IMR-90 (cell line): ENCODE measurements around the gene HSPH1. TPM values are rescaled to one million over a fixed set of nuclear protein-coding genes. Genes with fewer than 3 reads are reported as not detected.

ENCODE experiments used
- ATAC-seq: fragments of 200-7000 bp; cut with Tn5 transposase; 2 replicates; pipeline ENCODE4 v1.9.1; 2020; ENCODE audit warnings: low read depth, mild to moderate bottlenecking, moderate library complexity
- BruUV-seq: library from RNA; stranded (reverse); fragments of 400-500 nt; replicated peaks from 2 replicates; lab custom pipeline; 2021; lab: Mats Ljungman, UMichigan
- CTCF ChIA-PET: fragments of 300-600 bp; formaldehyde crosslinking; extraction: SDS; loops from one replicate; lab custom pipeline; 2021; ENCODE audit warnings: antibody characterized with exemption; lab: Yijun Ruan, JAX
- POLR2A ChIA-PET: fragments of 300-600 bp; sonication (Branson Sonifier 250); formaldehyde crosslinking; loops from one replicate; lab custom pipeline; 2022; ENCODE audit warnings: antibody characterized with exemption; ENCODE audit not compliant: unreplicated experiment; lab: Charles Lee
- DNase-seq: peaks from one replicate; pipeline ENCODE4 v3.0.0; 2013
- H2AFZ ChIP-seq: replicated peaks from 2 replicates; pipeline ENCODE3; 2013; ENCODE audit warnings: low read length, mild to moderate bottlenecking; ENCODE audit not compliant: poor library complexity
- H2AK5ac ChIP-seq: 2 replicates; pipeline ENCODE4 v1.6.1; 2013; ENCODE audit warnings: low read depth, low read length, inconsistent platforms
- H2AK9ac ChIP-seq: replicated peaks from 2 replicates; pipeline ENCODE3; 2013; ENCODE audit warnings: mild to moderate bottlenecking, low read depth, low read length, moderate library complexity; ENCODE audit not compliant: poor library complexity
- H2BK120ac ChIP-seq: 2 replicates; pipeline ENCODE4 v1.6.1; 2013; ENCODE audit warnings: low read depth, low read length, inconsistent platforms
- H2BK15ac ChIP-seq: 3 replicates; pipeline ENCODE4 v1.6.1; 2013; ENCODE audit warnings: low read depth, low read length, inconsistent platforms
- H2BK20ac ChIP-seq: 2 replicates; pipeline ENCODE4 v1.6.1; 2013; ENCODE audit warnings: low read depth, mild to moderate bottlenecking, inconsistent platforms, low read length, moderate library complexity
- H2BK5ac ChIP-seq: 2 replicates; pipeline ENCODE4 v1.6.1; 2013; ENCODE audit warnings: mild to moderate bottlenecking, low read depth, low read length, inconsistent platforms; ENCODE audit not compliant: poor library complexity, severe bottlenecking
- H3K14ac ChIP-seq: replicated peaks from 2 replicates; pipeline ENCODE4 v1.6.1; 2013; ENCODE audit warnings: low read depth, low read length, inconsistent platforms
- H3K18ac ChIP-seq: 2 replicates; pipeline ENCODE4 v1.6.1; 2013; ENCODE audit warnings: low read depth, low read length, control low read depth
- H3K23ac ChIP-seq: 2 replicates; pipeline ENCODE4 v1.6.1; 2013; ENCODE audit warnings: low read depth, low read length, inconsistent platforms
- H3K27ac ChIP-seq: 2 replicates; pipeline ENCODE4 v1.5.1; 2013; ENCODE audit warnings: mild to moderate bottlenecking, control low read depth, low read length; ENCODE audit not compliant: insufficient read depth
- H3K27me3 ChIP-seq: 2 replicates; pipeline ENCODE4 v1.6.1; 2013; ENCODE audit warnings: low read length; ENCODE audit not compliant: control insufficient read depth, insufficient read depth
- H3K36me3 ChIP-seq: 2 replicates; pipeline ENCODE4 v1.6.1; 2013; ENCODE audit warnings: low read length, mixed read lengths; ENCODE audit not compliant: control insufficient read depth, insufficient read depth
- H3K4ac ChIP-seq: 2 replicates; pipeline ENCODE4 v1.6.1; 2013; ENCODE audit warnings: low read depth, low read length, inconsistent platforms
- H3K4me1 ChIP-seq: 2 replicates; pipeline ENCODE4 v1.6.1; 2013; ENCODE audit warnings: low read length, mixed read lengths; ENCODE audit not compliant: control insufficient read depth, insufficient read depth
- H3K4me2 ChIP-seq: 2 replicates; pipeline ENCODE4 v1.6.1; 2013; ENCODE audit warnings: low read depth, mild to moderate bottlenecking, control low read depth, low read length, moderate library complexity
- H3K4me3 ChIP-seq: 2 replicates; pipeline ENCODE4 v1.5.1; 2013; ENCODE audit warnings: low read depth, mild to moderate bottlenecking, control low read depth, low read length, moderate library complexity; ENCODE audit not compliant: insufficient read depth
- H3K56ac ChIP-seq: 2 replicates; pipeline ENCODE4 v1.6.1; 2013; ENCODE audit warnings: low read length, inconsistent platforms; ENCODE audit not compliant: insufficient read depth; ENCODE audit errors: extremely low read depth
- H3K79me1 ChIP-seq, 2 experiments: 2 replicates each; pipeline ENCODE4 v1.6.1; 2013; ENCODE audit warnings: low read length in 2 of 2, inconsistent platforms in 1 of 2, low read depth in 1 of 2
- H3K9ac ChIP-seq: 2 replicates; pipeline ENCODE4 v1.6.1; 2013; ENCODE audit warnings: low read depth, low read length, control low read depth
- H3K9me1 ChIP-seq: 2 replicates; pipeline ENCODE4 v1.6.1; 2013; ENCODE audit warnings: low read length, inconsistent platforms; ENCODE audit not compliant: insufficient read depth
- H3K9me3 ChIP-seq: 2 replicates; pipeline ENCODE4 v1.6.1; 2013; ENCODE audit warnings: low read length; ENCODE audit not compliant: control insufficient read depth, insufficient read depth
- H4K20me1 ChIP-seq: 2 replicates; pipeline ENCODE4 v1.6.1; 2013; ENCODE audit warnings: low read length, inconsistent platforms; ENCODE audit not compliant: insufficient read depth
- H4K5ac ChIP-seq: 2 replicates; pipeline ENCODE4 v1.6.1; 2013; ENCODE audit warnings: mild to moderate bottlenecking, low read depth, low read length, control low read depth
- H4K8ac ChIP-seq, 2 experiments: 2 replicates each; pipeline ENCODE4 v1.6.1; 2013; ENCODE audit warnings: low read depth in 2 of 2, low read length in 2 of 2, control low read depth in 1 of 2, inconsistent platforms in 1 of 2
- H4K91ac ChIP-seq: 2 replicates; pipeline ENCODE4 v1.6.1; 2013; ENCODE audit warnings: low read depth, low read length, inconsistent platforms; ENCODE audit not compliant: insufficient read depth
- CTCF ChIP-seq: conservative IDR thresholded peaks from 2 replicates; pipeline ENCODE4 v1.5.1; 2012; ENCODE audit warnings: mild to moderate bottlenecking, low read depth, low read length, improper control_type of control experiment
- FOS ChIP-seq: fragments of 150-350 bp; IDR thresholded peaks from 2 replicates; pipeline ENCODE4 v1.6.1; 2016; ENCODE audit warnings: low read depth, low read length
- MAZ ChIP-seq: IDR thresholded peaks from 2 replicates; pipeline ENCODE4 v1.6.1; 2012; ENCODE audit warnings: low read depth, mild to moderate bottlenecking, low read length, improper control_type of control experiment, moderate library complexity, borderline replicate concordance
- NFE2L2 ChIP-seq: fragments of 150-350 bp; IDR thresholded peaks from 2 replicates; pipeline ENCODE4 v1.6.1; 2016; ENCODE audit warnings: low read depth, mild to moderate bottlenecking, low read length
- SMC3 ChIP-seq: fragments of 150-350 bp; IDR thresholded peaks from 2 replicates; pipeline ENCODE4 v1.6.1; 2016; ENCODE audit warnings: low read depth, mild to moderate bottlenecking, antibody characterized with exemption, low read length, moderate library complexity
- WGBS, 2 experiments: methylation state at CpG; one replicate each; pipeline versions ENCODE4 v1.1.5 to v1.1.7; 2013; ENCODE audit warnings: missing lambda C conversion rate in 2 of 2; ENCODE audit not compliant: insufficient read length in 1 of 2; ENCODE audit errors: extremely low coverage in 2 of 2; 5-methylcytosine and 5-hydroxymethylcytosine counted together
- dilution Hi-C: fragments of 300-500 bp; cut with HindIII; formaldehyde crosslinking; loops from one replicate; pipeline ENCODE4 v1.14.3; 2018; ENCODE audit warnings: low sequenced_read_pairs; ENCODE audit not compliant: unreplicated experiment
- in situ Hi-C: fragments of 300-500 bp; cut with MboI; formaldehyde crosslinking; loops from 3 replicates; pipeline ENCODE4 v1.14.3; 2019; ENCODE audit warnings: low sequenced_read_pairs, inconsistent platforms, mixed read lengths
- intact Hi-C: fragments of 100-400 bp; cut with micrococcal nuclease; formaldehyde crosslinking; loops from 2 replicates; pipeline ENCODE4 v1.10.0; 2022
- polyA plus RNA-seq, 3 experiments: library from polyadenylated mRNA; depleted of rRNA; stranded (reverse); fragments of >200 nt; gene quantifications; 2 replicates each; pipeline ENCODE4 v1.2.3, GENCODE V29; 2012; ENCODE audit warnings: low replicate concordance in 1 of 3
- total RNA-seq: library from RNA; depleted of rRNA; stranded (reverse); fragments of >200 nt; gene quantifications from 2 replicates; pipeline ENCODE4 v1.2.3, GENCODE V29; 2012

Gene HSPH1
- total and polyA plus RNA-seq, 2 of the 4 experiments (the other 2 are of a cell fraction): 36.8 to 40.3 TPM

- Histone ChIP-seq H3K56ac (no peak overlapping the region), H3K4me3 (no peak overlapping the region), H3K9me3 (no peaks in the 10 kb centered on the region), H4K20me1 (no peaks in the 10 kb centered on the region), H2BK15ac (no peak overlapping the region), H3K27ac (no peak overlapping the region), H2BK5ac (no peak overlapping the region), H2AFZ (no peak overlapping the region), H3K14ac (no peak overlapping the region), H4K8ac (no peak overlapping the region), H3K4ac (no peak overlapping the region), H2AK5ac (no peak overlapping the region), H3K9ac (no peak overlapping the region), H2BK20ac (no peak overlapping the region), H3K18ac (no peak overlapping the region), H3K4me2 (no peak overlapping the region), H3K4me1 (no peaks in the 10 kb centered on the region), H3K27me3 (peaks cover 39% of the 10 kb centered on the region), H3K36me3 (no peaks in the 10 kb centered on the region), H4K91ac (no peak overlapping the region), H2AK9ac (no peak overlapping the region), H3K9me1 (no peaks in the 10 kb centered on the region), H2BK120ac (no peak overlapping the region), H3K79me1 (no peaks in the 10 kb centered on the region), H4K5ac (no peak overlapping the region), H3K23ac (no peak overlapping the region)
- POLR2A ChIA-PET: no interaction called here
- TF ChIP-seq MAZ (no peak), CTCF (no peak), SMC3 (no peak), FOS (no peak), NFE2L2 (no peak)
- intact Hi-C loops: no loop called here
- in situ Hi-C loops: no loop called here
- CTCF ChIA-PET: no interaction called here
- no TSS peak for BruUV-seq
- DNase-seq (no peak), ATAC-seq (no peak)
- dilution Hi-C loops: no loop called here
- WGBS, 2 experiments: no CpG with 5 or more reads among the region's 5 CpGs
Measured at GRCh38 chr13:31090096-31090495, 71.6 kb downstream of the HSPH1 start.
